Esophagus squamous epithelium (tissue), 4 donors: ENCODE data around the gene BRD9.

ENCODE experiments used
- POLR2A ChIP-seq, 4 donors: fragments of 450-650 bp; IDR thresholded peaks; one replicate each; pipeline ENCODE4 v1.6.1; 2017; ENCODE audit warnings: antibody characterized with exemption in 4 of 4, mild to moderate bottlenecking in 4 of 4, moderate library complexity in 3 of 4
- TF ChIP-seq, protein P1 (sequence below), 6 experiments: fragments of 450-650 bp in 4 of 6; fragments of 200-600 bp in 2 of 6; sonication (generic) in 2 of 6; IDR thresholded peaks; one replicate each; pipeline ENCODE4 v1.5.1; 2016 to 2019; ENCODE audit warnings: antibody characterized with exemption in 6 of 6, mild to moderate bottlenecking in 4 of 6, moderate library complexity in 4 of 6

DNA sequence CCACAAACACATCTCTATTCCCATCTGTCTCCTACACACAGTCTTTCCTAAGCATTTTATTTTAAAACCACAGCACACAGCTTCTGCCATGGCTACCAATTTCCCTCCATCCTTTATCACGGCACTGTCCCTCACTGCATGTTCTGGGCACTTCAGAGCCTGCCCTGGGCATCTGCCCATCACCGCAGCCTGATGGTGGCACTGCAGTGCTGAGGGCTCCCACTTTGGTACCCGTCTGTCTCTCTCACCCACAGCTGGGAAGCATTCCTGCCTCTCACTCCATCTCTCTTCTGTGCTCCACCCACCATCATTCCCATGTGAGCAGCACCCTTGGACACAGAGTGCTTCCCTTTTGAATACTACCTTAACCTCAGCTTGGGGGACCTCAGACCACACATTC is 73.5 kb downstream of the BRD9 start:
- TF ChIP-seq, protein P1, sequence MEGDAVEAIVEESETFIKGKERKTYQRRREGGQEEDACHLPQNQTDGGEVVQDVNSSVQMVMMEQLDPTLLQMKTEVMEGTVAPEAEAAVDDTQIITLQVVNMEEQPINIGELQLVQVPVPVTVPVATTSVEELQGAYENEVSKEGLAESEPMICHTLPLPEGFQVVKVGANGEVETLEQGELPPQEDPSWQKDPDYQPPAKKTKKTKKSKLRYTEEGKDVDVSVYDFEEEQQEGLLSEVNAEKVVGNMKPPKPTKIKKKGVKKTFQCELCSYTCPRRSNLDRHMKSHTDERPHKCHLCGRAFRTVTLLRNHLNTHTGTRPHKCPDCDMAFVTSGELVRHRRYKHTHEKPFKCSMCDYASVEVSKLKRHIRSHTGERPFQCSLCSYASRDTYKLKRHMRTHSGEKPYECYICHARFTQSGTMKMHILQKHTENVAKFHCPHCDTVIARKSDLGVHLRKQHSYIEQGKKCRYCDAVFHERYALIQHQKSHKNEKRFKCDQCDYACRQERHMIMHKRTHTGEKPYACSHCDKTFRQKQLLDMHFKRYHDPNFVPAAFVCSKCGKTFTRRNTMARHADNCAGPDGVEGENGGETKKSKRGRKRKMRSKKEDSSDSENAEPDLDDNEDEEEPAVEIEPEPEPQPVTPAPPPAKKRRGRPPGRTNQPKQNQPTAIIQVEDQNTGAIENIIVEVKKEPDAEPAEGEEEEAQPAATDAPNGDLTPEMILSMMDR (IDR thresholded peaks at IDR 0.05): no peak
- TF ChIP-seq POLR2A (IDR thresholded peaks at IDR 0.05): no peak
